ENCODE measurements around the gene COQ4. TPM values are rescaled to one million over a fixed set of nuclear protein-coding genes. Genes with fewer than 3 reads are reported as not detected.

COQ4 gene
- total and polyA plus RNA-seq, 4 donors = 12.8 to 53.3 (median 33.8) TPM

DNA sequence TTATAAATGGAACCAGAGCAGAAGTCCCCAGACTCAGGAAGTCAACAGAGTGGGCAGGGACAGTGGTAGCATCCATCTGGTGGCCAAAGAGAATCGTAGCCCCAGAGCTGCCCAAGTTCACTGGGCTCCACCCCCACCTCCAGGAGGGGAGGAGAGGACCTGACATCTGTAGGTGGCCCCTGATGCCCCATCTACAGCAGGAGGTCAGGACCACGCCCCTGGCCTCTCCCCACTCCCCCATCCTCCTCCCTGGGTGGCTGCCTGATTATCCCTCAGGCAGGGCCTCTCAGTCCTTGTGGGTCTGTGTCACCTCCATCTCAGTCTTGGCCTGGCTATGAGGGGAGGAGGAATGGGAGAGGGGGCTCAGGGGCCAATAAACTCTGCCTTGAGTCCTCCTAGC, 38.2 kb downstream of the COQ4 start:
- Histone ChIP-seq H3K27ac (ENCODE audit: low read depth in 1 of 2, low read length in 2 of 2) (no peak overlapping the region), H3K4me3 (ENCODE audit: low read depth in 1 of 3, low read length in 3 of 3) (no peak overlapping the region), H3K27me3 (ENCODE audit: control insufficient read depth in 4 of 4, insufficient read depth in 4 of 4, low read length in 3 of 4) (no peaks in the 10 kb centered on the region), H3K9me3 (ENCODE audit: control insufficient read depth in 4 of 4, low read length in 3 of 4) (no peaks in the 10 kb centered on the region), H3K4me1 (ENCODE audit: control insufficient read depth in 4 of 4, insufficient read depth in 4 of 4, low read length in 3 of 4) (peaks cover 3 to 22% (median 11%) of the 10 kb centered on the region in 4 donors), H3K9ac (ENCODE audit: low read depth in 1 of 2, low read length in 2 of 2) (no peak overlapping the region), H3K36me3 (ENCODE audit: control insufficient read depth in 4 of 4, insufficient read depth in 3 of 4, low read depth in 1 of 4, low read length in 3 of 4) (peaks cover 0 to 3% (median under 1%) of the 10 kb centered on the region in 4 donors)
- WGBS = 77% methylated on average over 2 of the region's 2 CpGs
- no peak for DNase-seq (ENCODE audit: low spot score)
- TF ChIP-seq JUND (IDR thresholded peaks at IDR 0.05) = no peak
- TF ChIP-seq SP1 (IDR thresholded peaks at IDR 0.05) = no peak

DNA sequence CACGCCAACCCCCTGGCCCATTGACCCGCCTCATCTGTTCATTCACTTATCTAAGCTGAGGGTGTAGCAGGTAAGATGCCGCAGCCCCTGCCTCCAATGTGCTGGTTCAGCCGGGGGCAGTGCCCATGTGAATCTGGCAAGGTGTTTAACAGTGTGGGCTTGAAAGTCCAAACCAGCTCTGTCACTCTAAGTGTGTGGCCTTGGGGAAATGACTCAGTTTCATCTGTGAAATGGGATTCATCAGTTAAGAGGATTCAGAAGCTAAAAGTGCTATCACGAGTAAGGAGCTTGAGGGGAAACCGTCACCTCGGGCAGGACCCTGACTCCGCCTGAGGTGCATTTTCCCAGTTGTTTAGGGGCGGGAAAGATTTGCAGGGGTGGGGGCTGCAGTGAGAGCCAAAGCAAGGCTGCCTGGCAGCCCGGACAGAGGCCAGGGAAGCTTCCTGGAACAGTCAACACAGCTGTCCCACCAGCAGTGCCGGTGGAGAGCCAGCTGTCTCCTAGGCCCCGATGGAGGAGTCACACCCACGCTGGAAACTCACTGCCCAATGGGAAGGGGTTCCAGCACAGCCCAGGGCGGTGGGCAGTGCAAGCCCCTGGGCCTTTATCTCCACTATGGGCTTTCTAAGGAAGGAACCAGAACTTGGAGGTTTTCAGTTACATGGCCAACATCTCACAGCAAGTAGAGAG, 38.8 kb downstream of the COQ4 start:
- H3K27me3 ChIP-seq (ENCODE audit: control insufficient read depth in 4 of 4, insufficient read depth in 4 of 4, low read length in 3 of 4) = no peaks in the 10 kb centered on the region
- 63% methylated on average over 14 of the region's 14 CpGs for WGBS
- no peaks in the 10 kb centered on the region for H3K9me3 ChIP-seq (ENCODE audit: control insufficient read depth in 4 of 4, low read length in 3 of 4)
- H3K9ac ChIP-seq (ENCODE audit: low read depth in 1 of 2, low read length in 2 of 2) = no peak overlapping the region
- peak overlapping the region in 1 of 3 donors; percentile 51 for H3K4me3 ChIP-seq (ENCODE audit: low read depth in 1 of 3, low read length in 3 of 3)
- TF ChIP-seq NR2F2 (IDR thresholded peaks at IDR 0.05) (no peak), GABPA (IDR thresholded peaks at IDR 0.05 in 1 of 2, conservative IDR thresholded peaks at IDR 0.05 in 1 of 2) (no peak), RXRA (IDR thresholded peaks at IDR 0.05) (no peak), EGR1 (IDR thresholded peaks at IDR 0.05; ENCODE audit: low read depth in 2 of 2) (no peak), RAD21 (IDR thresholded peaks at IDR 0.05) (no peak), HNF4A (conservative IDR thresholded peaks at IDR 0.05) (no peak), HNF4G (IDR thresholded peaks at IDR 0.05) (no peak), FOXA1 (IDR thresholded peaks at IDR 0.05) (no peak), YY1 (IDR thresholded peaks at IDR 0.05) (no peak), JUND (IDR thresholded peaks at IDR 0.05) (no peak)
- TF ChIP-seq, protein P1, sequence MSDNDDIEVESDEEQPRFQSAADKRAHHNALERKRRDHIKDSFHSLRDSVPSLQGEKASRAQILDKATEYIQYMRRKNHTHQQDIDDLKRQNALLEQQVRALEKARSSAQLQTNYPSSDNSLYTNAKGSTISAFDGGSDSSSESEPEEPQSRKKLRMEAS (IDR thresholded peaks at IDR 0.05) = no peak
- TF ChIP-seq, protein P2, sequence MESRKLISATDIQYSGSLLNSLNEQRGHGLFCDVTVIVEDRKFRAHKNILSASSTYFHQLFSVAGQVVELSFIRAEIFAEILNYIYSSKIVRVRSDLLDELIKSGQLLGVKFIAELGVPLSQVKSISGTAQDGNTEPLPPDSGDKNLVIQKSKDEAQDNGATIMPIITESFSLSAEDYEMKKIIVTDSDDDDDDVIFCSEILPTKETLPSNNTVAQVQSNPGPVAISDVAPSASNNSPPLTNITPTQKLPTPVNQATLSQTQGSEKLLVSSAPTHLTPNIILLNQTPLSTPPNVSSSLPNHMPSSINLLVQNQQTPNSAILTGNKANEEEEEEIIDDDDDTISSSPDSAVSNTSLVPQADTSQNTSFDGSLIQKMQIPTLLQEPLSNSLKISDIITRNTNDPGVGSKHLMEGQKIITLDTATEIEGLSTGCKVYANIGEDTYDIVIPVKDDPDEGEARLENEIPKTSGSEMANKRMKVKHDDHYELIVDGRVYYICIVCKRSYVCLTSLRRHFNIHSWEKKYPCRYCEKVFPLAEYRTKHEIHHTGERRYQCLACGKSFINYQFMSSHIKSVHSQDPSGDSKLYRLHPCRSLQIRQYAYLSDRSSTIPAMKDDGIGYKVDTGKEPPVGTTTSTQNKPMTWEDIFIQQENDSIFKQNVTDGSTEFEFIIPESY (IDR thresholded peaks at IDR 0.05) = no peak
- TF ChIP-seq, protein P3, sequence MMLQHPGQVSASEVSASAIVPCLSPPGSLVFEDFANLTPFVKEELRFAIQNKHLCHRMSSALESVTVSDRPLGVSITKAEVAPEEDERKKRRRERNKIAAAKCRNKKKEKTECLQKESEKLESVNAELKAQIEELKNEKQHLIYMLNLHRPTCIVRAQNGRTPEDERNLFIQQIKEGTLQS (IDR thresholded peaks at IDR 0.05) = no peak
- H3K4me1 ChIP-seq (ENCODE audit: control insufficient read depth in 4 of 4, insufficient read depth in 4 of 4, low read length in 3 of 4) = peaks cover 3 to 22% (median 11%) of the 10 kb centered on the region in 4 donors
- no peak for DNase-seq (ENCODE audit: low spot score)
- H3K27ac ChIP-seq (ENCODE audit: low read depth in 1 of 2, low read length in 2 of 2) = no peak overlapping the region
- no peaks in the 10 kb centered on the region for H3K36me3 ChIP-seq (ENCODE audit: control insufficient read depth in 4 of 4, insufficient read depth in 3 of 4, low read depth in 1 of 4, low read length in 3 of 4)

DNA sequence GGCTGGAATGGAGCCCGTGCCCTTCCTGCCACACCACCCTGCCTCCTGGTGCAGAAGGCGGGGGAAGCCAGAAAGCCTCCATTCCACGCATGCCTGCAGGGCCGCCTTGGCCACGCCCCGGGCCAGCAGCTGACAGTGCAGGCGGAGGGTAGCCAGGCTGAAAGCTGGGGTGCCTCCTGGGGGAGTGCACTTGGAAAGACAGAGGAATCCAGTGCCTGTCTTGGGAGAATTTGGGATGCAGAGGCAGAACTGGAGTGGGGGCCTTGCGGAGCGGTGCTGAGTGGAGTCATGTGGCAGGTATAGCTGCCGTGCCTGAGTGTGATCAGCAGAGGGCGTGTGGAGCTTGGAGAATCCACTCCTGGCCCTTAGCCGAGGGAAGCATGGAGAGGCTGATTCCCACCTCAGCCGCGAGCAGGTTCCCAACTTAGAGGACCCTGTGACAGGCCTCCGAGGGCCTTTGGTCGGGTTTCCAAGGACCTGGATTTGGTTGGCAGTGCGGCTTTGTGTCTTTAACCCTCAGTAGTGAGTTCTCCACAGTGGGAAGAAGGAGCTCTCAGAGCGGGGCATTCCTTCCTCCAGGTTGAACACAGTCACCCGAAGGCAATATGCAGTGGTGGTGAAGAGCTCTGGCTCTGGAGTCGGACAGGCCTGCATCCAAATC, 39.5 kb downstream of the COQ4 start:
- peak; percentile 57 for TF ChIP-seq YY1 (IDR thresholded peaks at IDR 0.05)
- TF ChIP-seq JUND (IDR thresholded peaks at IDR 0.05) = no peak
- TF ChIP-seq, protein P4, sequence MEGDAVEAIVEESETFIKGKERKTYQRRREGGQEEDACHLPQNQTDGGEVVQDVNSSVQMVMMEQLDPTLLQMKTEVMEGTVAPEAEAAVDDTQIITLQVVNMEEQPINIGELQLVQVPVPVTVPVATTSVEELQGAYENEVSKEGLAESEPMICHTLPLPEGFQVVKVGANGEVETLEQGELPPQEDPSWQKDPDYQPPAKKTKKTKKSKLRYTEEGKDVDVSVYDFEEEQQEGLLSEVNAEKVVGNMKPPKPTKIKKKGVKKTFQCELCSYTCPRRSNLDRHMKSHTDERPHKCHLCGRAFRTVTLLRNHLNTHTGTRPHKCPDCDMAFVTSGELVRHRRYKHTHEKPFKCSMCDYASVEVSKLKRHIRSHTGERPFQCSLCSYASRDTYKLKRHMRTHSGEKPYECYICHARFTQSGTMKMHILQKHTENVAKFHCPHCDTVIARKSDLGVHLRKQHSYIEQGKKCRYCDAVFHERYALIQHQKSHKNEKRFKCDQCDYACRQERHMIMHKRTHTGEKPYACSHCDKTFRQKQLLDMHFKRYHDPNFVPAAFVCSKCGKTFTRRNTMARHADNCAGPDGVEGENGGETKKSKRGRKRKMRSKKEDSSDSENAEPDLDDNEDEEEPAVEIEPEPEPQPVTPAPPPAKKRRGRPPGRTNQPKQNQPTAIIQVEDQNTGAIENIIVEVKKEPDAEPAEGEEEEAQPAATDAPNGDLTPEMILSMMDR (IDR thresholded peaks at IDR 0.05; ENCODE audit: low read depth, low read length, missing input control) = peak; percentile 75
- TF ChIP-seq, protein P5, sequence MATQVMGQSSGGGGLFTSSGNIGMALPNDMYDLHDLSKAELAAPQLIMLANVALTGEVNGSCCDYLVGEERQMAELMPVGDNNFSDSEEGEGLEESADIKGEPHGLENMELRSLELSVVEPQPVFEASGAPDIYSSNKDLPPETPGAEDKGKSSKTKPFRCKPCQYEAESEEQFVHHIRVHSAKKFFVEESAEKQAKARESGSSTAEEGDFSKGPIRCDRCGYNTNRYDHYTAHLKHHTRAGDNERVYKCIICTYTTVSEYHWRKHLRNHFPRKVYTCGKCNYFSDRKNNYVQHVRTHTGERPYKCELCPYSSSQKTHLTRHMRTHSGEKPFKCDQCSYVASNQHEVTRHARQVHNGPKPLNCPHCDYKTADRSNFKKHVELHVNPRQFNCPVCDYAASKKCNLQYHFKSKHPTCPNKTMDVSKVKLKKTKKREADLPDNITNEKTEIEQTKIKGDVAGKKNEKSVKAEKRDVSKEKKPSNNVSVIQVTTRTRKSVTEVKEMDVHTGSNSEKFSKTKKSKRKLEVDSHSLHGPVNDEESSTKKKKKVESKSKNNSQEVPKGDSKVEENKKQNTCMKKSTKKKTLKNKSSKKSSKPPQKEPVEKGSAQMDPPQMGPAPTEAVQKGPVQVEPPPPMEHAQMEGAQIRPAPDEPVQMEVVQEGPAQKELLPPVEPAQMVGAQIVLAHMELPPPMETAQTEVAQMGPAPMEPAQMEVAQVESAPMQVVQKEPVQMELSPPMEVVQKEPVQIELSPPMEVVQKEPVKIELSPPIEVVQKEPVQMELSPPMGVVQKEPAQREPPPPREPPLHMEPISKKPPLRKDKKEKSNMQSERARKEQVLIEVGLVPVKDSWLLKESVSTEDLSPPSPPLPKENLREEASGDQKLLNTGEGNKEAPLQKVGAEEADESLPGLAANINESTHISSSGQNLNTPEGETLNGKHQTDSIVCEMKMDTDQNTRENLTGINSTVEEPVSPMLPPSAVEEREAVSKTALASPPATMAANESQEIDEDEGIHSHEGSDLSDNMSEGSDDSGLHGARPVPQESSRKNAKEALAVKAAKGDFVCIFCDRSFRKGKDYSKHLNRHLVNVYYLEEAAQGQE (IDR thresholded peaks at IDR 0.05) = no peak
- peak; percentile 86 to 90 for TF ChIP-seq RAD21 (IDR thresholded peaks at IDR 0.05)
- Histone ChIP-seq H3K36me3 (ENCODE audit: control insufficient read depth in 4 of 4, insufficient read depth in 3 of 4, low read depth in 1 of 4, low read length in 3 of 4) (no peaks in the 10 kb centered on the region), H3K4me3 (ENCODE audit: low read depth in 1 of 3, low read length in 3 of 3) (peak overlapping the region in 2 of 3 donors; percentile 51 to 65), H3K27ac (ENCODE audit: low read depth in 1 of 2, low read length in 2 of 2) (no peak overlapping the region), H3K27me3 (ENCODE audit: control insufficient read depth in 4 of 4, insufficient read depth in 4 of 4, low read length in 3 of 4) (no peaks in the 10 kb centered on the region), H3K9me3 (ENCODE audit: control insufficient read depth in 4 of 4, low read length in 3 of 4) (no peaks in the 10 kb centered on the region), H3K4me1 (ENCODE audit: control insufficient read depth in 4 of 4, insufficient read depth in 4 of 4, low read length in 3 of 4) (peaks cover 3 to 22% (median 11%) of the 10 kb centered on the region in 4 donors), H3K9ac (ENCODE audit: low read depth in 1 of 2, low read length in 2 of 2) (peak overlapping the region in 1 of 2 donors; percentile 13)
- 12% methylated on average over 20 of the region's 20 CpGs for WGBS
- DNase-seq (ENCODE audit: low spot score) = peak; percentile 79
